ENCODE results near the gene SBK3. TPM values are rescaled to one million over a fixed set of nuclear protein-coding genes. Genes with fewer than 3 reads are reported as not detected.

Gene SBK3
- polyA plus RNA-seq, 4 donors, result 0.10 to 0.22 (median 0.13) TPM

- no peak for DNase-seq (ENCODE audit: low read depth in 4 of 4, low spot score in 2 of 4)
These were observed 52.2 kb downstream of the SBK3 start for GRCh38 chr19:55493052-55493644.

DNA sequence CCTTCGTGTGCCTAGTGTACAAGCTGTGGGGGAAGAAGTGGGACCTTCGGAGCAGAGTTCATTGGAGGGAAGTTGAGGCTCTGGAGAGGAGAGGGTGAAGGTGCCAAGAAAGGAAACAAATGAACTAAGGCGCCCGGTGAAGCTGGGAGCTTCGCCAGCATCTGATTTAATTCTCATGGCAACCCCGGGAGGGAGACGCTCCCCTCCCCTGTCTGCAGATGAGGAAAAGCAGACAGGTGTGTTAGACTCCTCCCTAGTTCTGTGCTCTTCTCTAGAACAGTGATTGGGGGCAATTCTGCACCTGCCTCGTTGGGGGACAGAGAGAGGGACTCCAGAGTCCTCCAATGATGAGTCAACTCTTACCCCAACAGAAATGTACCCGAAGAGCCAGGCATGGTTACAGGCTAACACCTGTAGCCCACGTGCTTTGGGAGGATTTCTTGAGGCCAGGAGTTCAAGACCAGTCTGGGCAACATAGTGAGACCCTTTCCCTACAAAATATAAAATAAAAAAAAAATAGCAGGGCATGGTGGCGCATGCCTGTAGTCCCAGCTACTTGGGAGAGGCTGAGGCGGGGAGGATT, 52.9 kb downstream of the SBK3 start:
- DNase-seq (ENCODE audit: low read depth in 4 of 4, low spot score in 2 of 4), result no peak

DNA sequence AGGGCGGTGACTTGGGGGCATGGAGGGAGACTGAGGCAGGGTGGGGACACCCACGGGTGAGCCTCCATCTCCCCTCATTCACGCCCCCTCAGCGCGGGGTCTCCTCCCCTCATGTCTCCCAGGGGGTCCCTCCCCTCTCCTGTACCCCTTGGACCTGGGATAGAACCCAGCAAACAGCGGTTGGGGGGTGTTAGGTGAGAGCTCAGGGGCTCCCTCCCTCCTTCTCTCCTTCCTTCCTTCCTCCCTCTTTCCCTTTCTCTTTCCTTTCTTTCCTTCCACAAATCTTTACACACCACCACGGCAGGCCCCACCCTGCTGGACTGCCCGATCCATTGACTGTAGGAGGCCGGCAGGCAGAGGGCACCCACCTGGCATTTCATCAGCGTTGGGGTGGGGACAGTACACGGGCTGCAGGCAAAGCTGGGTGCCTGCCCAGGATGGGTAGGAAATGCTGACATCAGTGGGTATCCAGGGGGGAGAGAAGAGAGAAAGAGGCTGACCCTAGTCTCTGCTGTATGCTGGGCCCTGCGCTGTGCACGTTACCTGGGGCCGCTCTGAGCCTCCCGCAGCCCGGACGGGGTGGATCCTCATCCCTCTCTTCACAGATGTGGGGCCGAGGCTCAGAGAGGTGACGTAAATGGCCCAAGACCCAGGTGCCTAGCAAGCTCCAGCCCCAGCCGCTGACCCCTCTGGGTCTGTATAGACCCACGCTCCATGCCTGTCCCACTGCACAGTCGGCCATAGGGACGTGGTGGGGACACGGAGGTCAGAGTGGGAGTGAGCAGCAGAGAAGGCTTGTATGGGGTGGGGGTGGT, 53.6 kb downstream of the SBK3 start:
- DNase-seq (ENCODE audit: low read depth in 4 of 4, low spot score in 2 of 4), result no peak

Other genes starting within 250 kb of the SBK3 start
- 1 to 10 TPM; 1.0 to 1.7 (median 1.3) TPM for gene TMEM150B, start 220.2 kb downstream of the SBK3 start, polyA plus RNA-seq (ENCODE audit: insufficient read length in 4 of 4)
- gene KMT5C, start 205.7 kb downstream of the SBK3 start, polyA plus RNA-seq (ENCODE audit: insufficient read length in 4 of 4), result 10 to 100 TPM; 13.5 to 36.8 (median 27.2) TPM
- 1 to 10 TPM in 3 of 4 donors, under 1 TPM in 1; 0.76 to 1.8 (median 1.4) TPM for gene COX6B2, start 190.8 kb downstream of the SBK3 start, polyA plus RNA-seq (ENCODE audit: insufficient read length in 4 of 4)
- gene GARIN5B, start 182.3 kb downstream of the SBK3 start, polyA plus RNA-seq (ENCODE audit: insufficient read length in 4 of 4), result under 1 TPM; 0.08 to 0.49 (median 0.21) TPM
- gene IL11, start 175.1 kb downstream of the SBK3 start, polyA plus RNA-seq (ENCODE audit: insufficient read length in 4 of 4), result 1 to 10 TPM; 1.0 to 2.6 (median 1.6) TPM
- gene TMEM190, start 168.7 kb downstream of the SBK3 start, polyA plus RNA-seq (ENCODE audit: insufficient read length in 4 of 4), result under 1 TPM in 2 of 4 donors, not detected in 2; 0.40 to 0.76 TPM
- 1 to 10 TPM in 2 of 4 donors, under 1 TPM in 2; 0.18 to 2.4 (median 1.0) TPM for gene TMEM238, start 161.3 kb downstream of the SBK3 start, polyA plus RNA-seq (ENCODE audit: insufficient read length in 4 of 4)
- 1,000 to 10,000 TPM in 3 of 4 donors, 100 to 1,000 TPM in 1; 826 to 1,568 (median 1,229) TPM for gene RPL28, start 159.6 kb downstream of the SBK3 start, polyA plus RNA-seq (ENCODE audit: insufficient read length in 4 of 4)
- 10 to 100 TPM; 38.3 to 71.0 (median 48.0) TPM for gene UBE2S, start 137.8 kb downstream of the SBK3 start, polyA plus RNA-seq (ENCODE audit: insufficient read length in 4 of 4)
- under 1 TPM; 0.16 to 0.38 (median 0.22) TPM for gene SHISA7, start 102.2 kb downstream of the SBK3 start, polyA plus RNA-seq (ENCODE audit: insufficient read length in 4 of 4)
- 10 to 100 TPM; 33.8 to 59.3 (median 42.8) TPM for gene ISOC2, start 83.9 kb downstream of the SBK3 start, polyA plus RNA-seq (ENCODE audit: insufficient read length in 4 of 4)
- gene C19orf85, start 80.8 kb downstream of the SBK3 start, polyA plus RNA-seq (ENCODE audit: insufficient read length in 4 of 4), result not detected
- 1 to 10 TPM; 2.3 to 6.8 (median 4.4) TPM for gene ZNF628, start 68.9 kb downstream of the SBK3 start, polyA plus RNA-seq (ENCODE audit: insufficient read length in 4 of 4)
- gene NAT14, start 60.4 kb downstream of the SBK3 start, polyA plus RNA-seq (ENCODE audit: insufficient read length in 4 of 4), result 10 to 100 TPM; 41.9 to 74.3 (median 57.1) TPM
- gene SSC5D, start 57.1 kb downstream of the SBK3 start, polyA plus RNA-seq (ENCODE audit: insufficient read length in 4 of 4), result 1 to 10 TPM; 1.4 to 3.1 (median 2.1) TPM
- 1 to 10 TPM in 1 of 4 donors, under 1 TPM in 3; 0.51 to 1.5 (median 0.88) TPM for gene SBK2, start 8.4 kb downstream of the SBK3 start, polyA plus RNA-seq (ENCODE audit: insufficient read length in 4 of 4)
- gene ZNF579, start 35.3 kb upstream of the SBK3 start, polyA plus RNA-seq (ENCODE audit: insufficient read length in 4 of 4), result 10 to 100 TPM in 3 of 4 donors, 1 to 10 TPM in 1; 9.8 to 26.1 (median 17.7) TPM
- gene FIZ1, start 54.0 kb upstream of the SBK3 start, polyA plus RNA-seq (ENCODE audit: insufficient read length in 4 of 4), result 10 to 100 TPM; 15.7 to 28.9 (median 23.4) TPM
- gene ZNF524, start 54.7 kb upstream of the SBK3 start, polyA plus RNA-seq (ENCODE audit: insufficient read length in 4 of 4), result 10 to 100 TPM in 2 of 4 donors, 1 to 10 TPM in 2; 5.3 to 14.8 (median 10.9) TPM
- 10 to 100 TPM in 2 of 4 donors, 1 to 10 TPM in 2; 5.8 to 15.1 (median 11.3) TPM for gene ZNF865, start 60.1 kb upstream of the SBK3 start, polyA plus RNA-seq (ENCODE audit: insufficient read length in 4 of 4)
- gene ZNF784, start 79.0 kb upstream of the SBK3 start, polyA plus RNA-seq (ENCODE audit: insufficient read length in 4 of 4), result 10 to 100 TPM in 3 of 4 donors, 1 to 10 TPM in 1; 9.1 to 15.0 (median 12.9) TPM
- gene ZNF580, start 95.5 kb upstream of the SBK3 start, polyA plus RNA-seq (ENCODE audit: insufficient read length in 4 of 4), result 10 to 100 TPM; 33.8 to 67.1 (median 51.7) TPM
- gene ZNF581, start 98.1 kb upstream of the SBK3 start, polyA plus RNA-seq (ENCODE audit: insufficient read length in 4 of 4), result 10 to 100 TPM; 23.8 to 33.5 (median 28.0) TPM
- 10 to 100 TPM; 18.3 to 29.6 (median 25.8) TPM for gene CCDC106, start 102.7 kb upstream of the SBK3 start, polyA plus RNA-seq (ENCODE audit: insufficient read length in 4 of 4)
- gene U2AF2, start 109.5 kb upstream of the SBK3 start, polyA plus RNA-seq (ENCODE audit: insufficient read length in 4 of 4), result 100 to 1,000 TPM; 150 to 257 (median 198) TPM
- 100 to 1,000 TPM in 3 of 4 donors, 10 to 100 TPM in 1; 92.1 to 157 (median 133) TPM for gene EPN1, start 129.7 kb upstream of the SBK3 start, polyA plus RNA-seq (ENCODE audit: insufficient read length in 4 of 4)
- gene NLRP9, start 192.9 kb upstream of the SBK3 start, polyA plus RNA-seq (ENCODE audit: insufficient read length in 4 of 4), result under 1 TPM in 2 of 4 donors, not detected in 2; 0.03 to 0.08 TPM
- gene RFPL4A, start 213.6 kb upstream of the SBK3 start, polyA plus RNA-seq (ENCODE audit: insufficient read length in 4 of 4), result under 1 TPM in 2 of 4 donors, not detected in 2; 0.16 to 0.25 TPM
- not detected for gene RFPL4AL1, start 223.6 kb upstream of the SBK3 start, polyA plus RNA-seq (ENCODE audit: insufficient read length in 4 of 4)